Stomach (tissue), 9 donors: ENCODE results near the gene CYP17A1. TPM values are rescaled to one million over a fixed set of nuclear protein-coding genes. Genes with fewer than 3 reads are reported as not detected.
"Not testable (repeated sequence)": the region's sequence is repeated elsewhere in the genome, so short reads cannot be mapped to it uniquely, and the experiment has no call there.

Experiments used
- DNase-seq, 2 donors: peaks; one replicate each; pipeline versions ENCODE4 v3.0.0 to v3.0.0-alpha.2; 2013 to 2019
- H3K27ac ChIP-seq, 5 donors: fragments of 200-600 bp in 4 of 5; sonication (generic) in 4 of 5; one replicate each; pipeline ENCODE4 v1.5.1; 2013 to 2019; ENCODE audit warnings: mild to moderate bottlenecking in 1 of 5, moderate library complexity in 1 of 5
- H3K27me3 ChIP-seq, 3 donors: fragments of 200-600 bp; sonication (generic); one replicate each; pipeline ENCODE4 v1.5.1; 2017 to 2019; ENCODE audit warnings: mixed run types in 1 of 3
- H3K36me3 ChIP-seq, 4 donors: fragments of 200-600 bp; sonication (generic); 1 replicate in 3 of 4; 2 replicates in 1 of 4; pipeline ENCODE4 v1.5.1; 2016 to 2019
- H3K4me1 ChIP-seq, 4 donors: fragments of 200-600 bp; sonication (generic); one replicate each; pipeline ENCODE4 v1.5.1; 2016 to 2019
- H3K4me3 ChIP-seq, 4 donors: fragments of 200-600 bp; sonication (generic) in 3 of 4; one replicate each; pipeline ENCODE4 v1.5.1; 2016 to 2019; ENCODE audit warnings: mild to moderate bottlenecking in 1 of 4
- H3K9me3 ChIP-seq, 4 donors: fragments of 200-600 bp; sonication (generic); one replicate each; pipeline ENCODE4 v1.5.1; 2016 to 2019
- EP300 ChIP-seq: sonication (generic); formaldehyde crosslinking; IDR thresholded peaks from one replicate; pipeline ENCODE4 v1.6.1; 2017; ENCODE audit warnings: antibody characterized with exemption
- POLR2A ChIP-seq, 4 donors: fragments of 450-650 bp; IDR thresholded peaks; one replicate each; pipeline ENCODE4 v1.6.1; 2016; ENCODE audit warnings: antibody characterized with exemption in 4 of 4, control low read depth in 2 of 4, mild to moderate bottlenecking in 1 of 4, moderate library complexity in 1 of 4
- POLR2AphosphoS5 ChIP-seq, 3 donors: sonication (generic); formaldehyde crosslinking; IDR thresholded peaks; one replicate each; pipeline ENCODE4 v1.6.1; 2016; ENCODE audit warnings: antibody characterized with exemption in 3 of 3
- WGBS, 5 donors: extraction: QIAGEN DNeasy Blood & Tissue Kit in 3 of 5; methylation state at CpG; one replicate each; pipeline versions ENCODE4 v1.1.5 to v1.1.7; 2013 to 2018; 5-methylcytosine and 5-hydroxymethylcytosine counted together
- intact Hi-C: fragments of 100-400 bp; cut with DNase I; formaldehyde crosslinking; loops from one replicate; pipeline ENCODE4 v1.15.1; 2023; ENCODE audit warnings: low total_unique reads
- polyA plus RNA-seq, 3 donors: library from polyadenylated mRNA; stranded (reverse); fragments of 200-250 nt; gene quantifications; one replicate each; pipeline ENCODE4 v1.2.3, GENCODE V29; 2013
- total RNA-seq, 5 donors: library from RNA; depleted of rRNA; stranded (reverse); fragments of >200 nt; gene quantifications; one replicate each; pipeline versions ENCODE4 v1.1.0 to v1.2.3, GENCODE V29; 2014 to 2016
- TF ChIP-seq, protein P1 (sequence below), 7 experiments: fragments of 450-650 bp in 4 of 7; fragments of 200-600 bp in 3 of 7; sonication (generic) in 3 of 7; IDR thresholded peaks; one replicate each; pipeline ENCODE4 v1.5.1; 2016 to 2019; ENCODE audit warnings: antibody characterized with exemption in 7 of 7, control low read depth in 2 of 7, mild to moderate bottlenecking in 1 of 7
- donor health status: healthy with polysubstance abuse.
- donor health status: Bipolar disorder and iron deficiency.
- donor health status: healthy.

Gene CYP17A1
- total and polyA plus RNA-seq, 8 donors = 0.30 to 106 (median 0.37) TPM; not detected in 5

DNA sequence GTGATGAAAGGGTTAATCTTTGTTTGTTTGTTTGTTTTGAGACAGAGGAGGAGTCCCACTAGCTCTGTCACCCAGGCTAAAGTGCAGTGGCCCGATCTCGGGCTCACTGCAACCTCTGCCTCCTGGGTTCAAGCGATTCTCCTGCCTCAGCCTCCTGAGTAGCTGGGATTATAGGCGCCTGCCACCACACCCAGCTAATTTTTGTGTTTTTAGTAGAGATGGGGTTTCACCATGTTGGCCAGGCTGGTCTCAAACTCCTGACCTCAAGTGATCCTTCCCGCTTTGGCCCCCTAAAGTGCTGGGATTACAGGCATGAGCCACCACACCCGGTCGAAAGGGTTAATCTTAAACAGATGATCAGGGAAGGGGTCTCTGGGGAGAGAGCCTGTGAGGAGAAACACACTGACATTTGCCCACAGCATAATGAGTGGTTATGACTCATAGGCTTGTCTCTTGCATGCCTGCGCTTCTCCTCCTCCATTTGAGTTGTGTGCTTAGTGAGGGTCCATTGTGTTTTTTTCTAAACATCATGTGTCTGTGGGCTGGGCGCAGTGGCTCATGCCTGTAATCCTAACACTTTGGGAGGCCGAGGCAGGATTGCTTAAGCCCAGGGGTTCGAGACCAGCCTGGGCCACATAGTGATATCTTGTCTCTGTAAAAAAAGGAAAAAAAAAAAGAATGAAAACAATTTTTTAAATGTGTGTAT lies 18.7 kb upstream of the CYP17A1 start:
- TF ChIP-seq POLR2AphosphoS5 (IDR thresholded peaks at IDR 0.05) = peak in 1 of 3 donors; percentile 11
- H3K27me3 ChIP-seq, intact Hi-C loops, H3K9me3 ChIP-seq, H3K4me3 ChIP-seq: not testable (repeated sequence)
- Histone ChIP-seq H3K27ac (peak overlapping the region in 4 of 5 donors; percentile 26 to 97 (median 62)), H3K4me1 (peaks cover 15 to 31% (median 21%) of the 10 kb centered on the region in 4 donors), H3K36me3 (peaks cover 5 to 18% (median 11%) of the 10 kb centered on the region in 4 donors)
- DNase-seq = peak in 1 of 2 donors; percentile 30
- WGBS, 5 donors = 73 to 81% (median 74%) methylated on average over 10 to 11 of the region's 11 CpGs

- WGBS, 5 donors = 92 to 97% (median 97%) methylated on average over 7 of the region's 7 CpGs
- H3K4me3 ChIP-seq, H3K9me3 ChIP-seq, H3K27me3 ChIP-seq, DNase-seq, H3K36me3 ChIP-seq, intact Hi-C loops: not testable (repeated sequence)
- H3K27ac ChIP-seq = peak overlapping the region in 1 of 5 donors; percentile 97
- peaks cover 15 to 31% (median 21%) of the 10 kb centered on the region in 4 donors for H3K4me1 ChIP-seq
These were observed 16.0 kb upstream of the CYP17A1 start for GRCh38 chr10:102853237-102853636.

GRCh38 chr10:102850025-102850518 lies 12.9 kb upstream of the CYP17A1 start:
- DNase-seq = no peak
- no peak for TF ChIP-seq POLR2AphosphoS5 (IDR thresholded peaks at IDR 0.05)
- TF ChIP-seq POLR2A (IDR thresholded peaks at IDR 0.05) = no peak
- TF ChIP-seq, protein P1, sequence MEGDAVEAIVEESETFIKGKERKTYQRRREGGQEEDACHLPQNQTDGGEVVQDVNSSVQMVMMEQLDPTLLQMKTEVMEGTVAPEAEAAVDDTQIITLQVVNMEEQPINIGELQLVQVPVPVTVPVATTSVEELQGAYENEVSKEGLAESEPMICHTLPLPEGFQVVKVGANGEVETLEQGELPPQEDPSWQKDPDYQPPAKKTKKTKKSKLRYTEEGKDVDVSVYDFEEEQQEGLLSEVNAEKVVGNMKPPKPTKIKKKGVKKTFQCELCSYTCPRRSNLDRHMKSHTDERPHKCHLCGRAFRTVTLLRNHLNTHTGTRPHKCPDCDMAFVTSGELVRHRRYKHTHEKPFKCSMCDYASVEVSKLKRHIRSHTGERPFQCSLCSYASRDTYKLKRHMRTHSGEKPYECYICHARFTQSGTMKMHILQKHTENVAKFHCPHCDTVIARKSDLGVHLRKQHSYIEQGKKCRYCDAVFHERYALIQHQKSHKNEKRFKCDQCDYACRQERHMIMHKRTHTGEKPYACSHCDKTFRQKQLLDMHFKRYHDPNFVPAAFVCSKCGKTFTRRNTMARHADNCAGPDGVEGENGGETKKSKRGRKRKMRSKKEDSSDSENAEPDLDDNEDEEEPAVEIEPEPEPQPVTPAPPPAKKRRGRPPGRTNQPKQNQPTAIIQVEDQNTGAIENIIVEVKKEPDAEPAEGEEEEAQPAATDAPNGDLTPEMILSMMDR (IDR thresholded peaks at IDR 0.05) = no peak
- no peak for TF ChIP-seq EP300
- 81 to 85% (median 82%) methylated on average over 9 of the region's 9 CpGs for WGBS, 5 donors
- Histone ChIP-seq H3K36me3 (no peaks in the 10 kb centered on the region), H3K4me1 (peaks cover 4 to 12% (median 7%) of the 10 kb centered on the region in 4 donors), H3K9me3 (no peaks in the 10 kb centered on the region), H3K4me3 (no peak overlapping the region), H3K27ac (no peak overlapping the region), H3K27me3 (no peaks in the 10 kb centered on the region)
- intact Hi-C loops = no loop called here

DNA sequence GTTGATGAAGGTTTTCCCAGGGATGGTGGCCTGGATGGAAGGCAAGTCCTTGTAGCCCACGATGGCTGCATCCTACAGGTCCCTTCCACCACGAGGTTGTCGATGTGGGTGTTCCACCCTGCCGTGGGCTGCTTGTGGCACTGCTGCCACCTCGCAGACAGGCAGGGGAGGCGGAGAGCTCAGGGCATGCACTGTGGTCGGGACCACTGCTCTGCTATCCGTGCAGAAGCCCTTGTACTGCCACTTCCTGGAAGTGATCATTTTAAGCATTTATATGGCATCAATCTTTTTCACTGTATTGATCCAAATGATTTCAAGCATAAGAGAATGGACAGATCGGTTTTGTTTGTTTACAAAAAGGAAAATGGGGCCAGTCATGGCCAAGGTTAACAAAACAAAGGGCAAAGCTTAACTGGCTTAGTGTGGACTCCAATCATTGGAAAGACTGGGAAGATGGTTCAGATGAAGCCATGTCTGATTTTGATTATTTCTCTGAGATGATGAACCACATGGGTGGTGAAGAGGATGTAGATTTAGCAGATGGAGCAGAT lies 8.2 kb upstream of the CYP17A1 start:
- 83 to 93% (median 88%) methylated on average over 9 of the region's 9 CpGs for WGBS, 5 donors
- intact Hi-C loops = no loop called here

GRCh38 chr10:102844190-102844776 lies 7.1 kb upstream of the CYP17A1 start:
- WGBS, 5 donors = 83 to 91% (median 86%) methylated on average over 6 of the region's 6 CpGs
- H3K27me3 ChIP-seq, H3K36me3 ChIP-seq, H3K9me3 ChIP-seq, intact Hi-C loops, DNase-seq, H3K4me1 ChIP-seq, H3K4me3 ChIP-seq, H3K27ac ChIP-seq: not testable (repeated sequence)

More for the DNA sequence above, 8.2 kb upstream of the CYP17A1 start:
- Histone ChIP-seq H3K27ac (no peak overlapping the region), H3K4me3 (no peak overlapping the region), H3K27me3 (no peaks in the 10 kb centered on the region), H3K9me3 (peaks cover 0 to 7% (median 0%) of the 10 kb centered on the region in 4 donors), H3K4me1 (peaks cover 0 to 10% (median 2%) of the 10 kb centered on the region in 4 donors), H3K36me3 (no peaks in the 10 kb centered on the region)
- DNase-seq = no peak
- TF ChIP-seq, protein P1 (IDR thresholded peaks at IDR 0.05) = no peak
- no peak for TF ChIP-seq POLR2AphosphoS5 (IDR thresholded peaks at IDR 0.05)
- no peak for TF ChIP-seq EP300
- no peak for TF ChIP-seq POLR2A (IDR thresholded peaks at IDR 0.05)

- H3K27ac ChIP-seq, H3K36me3 ChIP-seq, intact Hi-C loops, H3K27me3 ChIP-seq, DNase-seq, H3K4me3 ChIP-seq, H3K4me1 ChIP-seq: not testable (repeated sequence)
- 54 to 71% (median 65%) methylated on average over 8 of the region's 8 CpGs for WGBS, 5 donors
- peaks cover 2 to 15% (median 5%) of the 10 kb centered on the region in 4 donors for H3K9me3 ChIP-seq
These were observed 5.9 kb upstream of the CYP17A1 start for GRCh38 chr10:102843139-102843538.
